ENCODE data around the gene TAX1BP3. TPM values are rescaled to one million over a fixed set of nuclear protein-coding genes. Genes with fewer than 3 reads are reported as not detected.
A peak's percentile ranks its signal among the peaks of the same experiment; 100 is the strongest.

The TAX1BP3 gene
- total RNA-seq, 4 donors from 2014 or later: 103 to 245 (median 202) TPM

- Histone ChIP-seq H3K4me1 (peaks cover 33% of the 10 kb centered on the region), H3K4me3 (no peak overlapping the region), H3K27ac (peak overlapping the region; percentile 85), H3K27me3 (no peaks in the 10 kb centered on the region), H3K9me3 (no peaks in the 10 kb centered on the region), H3K36me3 (peaks cover 37% of the 10 kb centered on the region)
- TF ChIP-seq CTCF (IDR thresholded peaks at IDR 0.05) (no peak), POLR2AphosphoS5 (IDR thresholded peaks at IDR 0.05) (no peak), EP300 (IDR thresholded peaks at IDR 0.05) (no peak), POLR2A (IDR thresholded peaks at IDR 0.05) (no peak)
- WGBS: 81% methylated on average over 23 of the region's 42 CpGs
- DNase-seq (ENCODE audit: low spot score in 2 of 2): no peak
Observed at GRCh38 chr17:3657874-3658783, 10.2 kb downstream of the TAX1BP3 start.

- Histone ChIP-seq H3K4me1 (peaks cover 33% of the 10 kb centered on the region), H3K36me3 (peaks cover 31% of the 10 kb centered on the region), H3K27ac (no peak overlapping the region), H3K4me3 (no peak overlapping the region), H3K27me3 (no peaks in the 10 kb centered on the region), H3K9me3 (no peaks in the 10 kb centered on the region)
- no peak for DNase-seq (ENCODE audit: low spot score in 2 of 2)
- WGBS: 74% methylated on average over 6 of the region's 7 CpGs
- TF ChIP-seq CTCF (IDR thresholded peaks at IDR 0.05): no peak
- TF ChIP-seq POLR2A (IDR thresholded peaks at IDR 0.05): no peak
- TF ChIP-seq POLR2AphosphoS5 (IDR thresholded peaks at IDR 0.05): no peak
- TF ChIP-seq EP300 (IDR thresholded peaks at IDR 0.05): no peak
Observed at GRCh38 chr17:3657588-3657869, 10.8 kb downstream of the TAX1BP3 start.

GRCh38 chr17:3656755-3657587, 11.4 kb downstream of the TAX1BP3 start:
- 81% methylated on average over 16 of the region's 16 CpGs for WGBS
- H3K9me3 ChIP-seq: no peaks in the 10 kb centered on the region
- no peaks in the 10 kb centered on the region for H3K27me3 ChIP-seq
- H3K4me3 ChIP-seq: no peak overlapping the region
- TF ChIP-seq CTCF (IDR thresholded peaks at IDR 0.05): no peak
- no peak for TF ChIP-seq EP300 (IDR thresholded peaks at IDR 0.05)
- TF ChIP-seq POLR2A (IDR thresholded peaks at IDR 0.05): no peak
- no peak for TF ChIP-seq POLR2AphosphoS5 (IDR thresholded peaks at IDR 0.05)
- DNase-seq (ENCODE audit: low spot score in 2 of 2): no peak
- no peak overlapping the region for H3K27ac ChIP-seq
- H3K36me3 ChIP-seq: peaks cover 25% of the 10 kb centered on the region
- peaks cover 33% of the 10 kb centered on the region for H3K4me1 ChIP-seq

GRCh38 chr17:3656353-3656752, 12.0 kb downstream of the TAX1BP3 start:
- no peaks in the 10 kb centered on the region for H3K27me3 ChIP-seq
- H3K27ac ChIP-seq: no peak overlapping the region
- peaks cover 20% of the 10 kb centered on the region for H3K36me3 ChIP-seq
- peaks cover 33% of the 10 kb centered on the region for H3K4me1 ChIP-seq
- H3K4me3 ChIP-seq: no peak overlapping the region
- no peaks in the 10 kb centered on the region for H3K9me3 ChIP-seq
- TF ChIP-seq POLR2AphosphoS5 (IDR thresholded peaks at IDR 0.05) (no peak), POLR2A (IDR thresholded peaks at IDR 0.05) (no peak), EP300 (IDR thresholded peaks at IDR 0.05) (no peak)
- no peak for DNase-seq (ENCODE audit: low spot score in 2 of 2)
- 87% methylated on average over 11 of the region's 16 CpGs for WGBS

- Histone ChIP-seq H3K36me3 (peaks cover 14% of the 10 kb centered on the region), H3K4me1 (peaks cover 33% of the 10 kb centered on the region), H3K9me3 (no peaks in the 10 kb centered on the region), H3K27me3 (no peaks in the 10 kb centered on the region), H3K4me3 (no peak overlapping the region), H3K27ac (no peak overlapping the region)
- TF ChIP-seq POLR2A (IDR thresholded peaks at IDR 0.05) (no peak), POLR2AphosphoS5 (IDR thresholded peaks at IDR 0.05) (no peak), EP300 (IDR thresholded peaks at IDR 0.05) (no peak), CTCF (IDR thresholded peaks at IDR 0.05) (no peak)
- WGBS: 80% methylated on average over 2 of the region's 11 CpGs
- no peak for DNase-seq (ENCODE audit: low spot score in 2 of 2)
Observed at GRCh38 chr17:3655766-3656165, 12.6 kb downstream of the TAX1BP3 start.
